IPS-11a (cell line): Measurements from ENCODE around the gene SPHK1.

Experiments used
- H3K4me3 ChIP-seq: one replicate; pipeline ENCODE4 v1.5.1; 2013; ENCODE audit warnings: low read depth, low read length, control low read depth

The SPHK1 gene

GRCh38 chr17:76405607-76405966 lies 21.2 kb downstream of the SPHK1 start:
- H3K4me3 ChIP-seq: no peak overlapping the region

GRCh38 chr17:76405967-76406647 lies 21.7 kb downstream of the SPHK1 start:
- H3K4me3 ChIP-seq: no peak overlapping the region

- H3K4me3 ChIP-seq: no peak overlapping the region
Measured at GRCh38 chr17:76407509-76407908, 23.1 kb downstream of the SPHK1 start.

- H3K4me3 ChIP-seq: no peak overlapping the region
Measured at GRCh38 chr17:76408037-76408849, 23.8 kb downstream of the SPHK1 start.

- no peak overlapping the region for H3K4me3 ChIP-seq
Measured at GRCh38 chr17:76410328-76410965, 26.0 kb downstream of the SPHK1 start.

GRCh38 chr17:76411247-76411646 lies 26.8 kb downstream of the SPHK1 start:
- no peak overlapping the region for H3K4me3 ChIP-seq

GRCh38 chr17:76414334-76415295 lies 30.2 kb downstream of the SPHK1 start:
- no peak overlapping the region for H3K4me3 ChIP-seq

- H3K4me3 ChIP-seq: no peak overlapping the region
Measured at GRCh38 chr17:76415786-76416185, 31.4 kb downstream of the SPHK1 start.

- no peak overlapping the region for H3K4me3 ChIP-seq
Measured at GRCh38 chr17:76416457-76416856, 32.0 kb downstream of the SPHK1 start.

- no peak overlapping the region for H3K4me3 ChIP-seq
Measured at GRCh38 chr17:76416899-76417298, 32.5 kb downstream of the SPHK1 start.

GRCh38 chr17:76417499-76418143 lies 33.2 kb downstream of the SPHK1 start:
- no peak overlapping the region for H3K4me3 ChIP-seq

- no peak overlapping the region for H3K4me3 ChIP-seq
Measured at GRCh38 chr17:76419576-76420260, 35.3 kb downstream of the SPHK1 start.

GRCh38 chr17:76420356-76421043 lies 36.1 kb downstream of the SPHK1 start:
- H3K4me3 ChIP-seq: no peak overlapping the region

- no peak overlapping the region for H3K4me3 ChIP-seq
Measured at GRCh38 chr17:76421044-76421407, 36.6 kb downstream of the SPHK1 start.

- H3K4me3 ChIP-seq: no peak overlapping the region
Measured at GRCh38 chr17:76422406-76422805, 38.0 kb downstream of the SPHK1 start.

- H3K4me3 ChIP-seq: no peak overlapping the region
Measured at GRCh38 chr17:76422860-76423259, 38.5 kb downstream of the SPHK1 start.

- no peak overlapping the region for H3K4me3 ChIP-seq
Measured at GRCh38 chr17:76426853-76427252, 42.4 kb downstream of the SPHK1 start.

- H3K4me3 ChIP-seq: no peak overlapping the region
Measured at GRCh38 chr17:76427501-76428231, 43.3 kb downstream of the SPHK1 start.

GRCh38 chr17:76428511-76428910 lies 44.1 kb downstream of the SPHK1 start:
- no peak overlapping the region for H3K4me3 ChIP-seq
